Hepatocyte (in vitro differentiated cells): Measurements from ENCODE around the gene LMF1. TPM values are rescaled to one million over a fixed set of nuclear protein-coding genes. Genes with fewer than 3 reads are reported as not detected.

Source experiments
- DNase-seq: peaks from one replicate; pipeline ENCODE4 v3.0.0-alpha.2; 2016; ENCODE audit warnings: low spot score
- H2AFZ ChIP-seq: fragments of 200-600 bp; sonication (generic); 2 replicates; pipeline ENCODE4 v1.6.0; 2016; ENCODE audit warnings: antibody characterized with exemption, mild to moderate bottlenecking
- H3K27ac ChIP-seq: fragments of 200-600 bp; sonication (generic); 2 replicates; pipeline ENCODE4 v1.5.1; 2016; ENCODE audit warnings: mild to moderate bottlenecking
- H3K27me3 ChIP-seq: fragments of 200-600 bp; sonication (generic); 2 replicates; pipeline ENCODE4 v1.6.1; 2016
- H3K36me3 ChIP-seq: fragments of 200-600 bp; sonication (generic); replicated peaks from 2 replicates; pipeline ENCODE4 v1.5.1; 2016; ENCODE audit warnings: low read depth; ENCODE audit not compliant: insufficient read depth
- H3K4me1 ChIP-seq: fragments of 200-600 bp; sonication (generic); 2 replicates; pipeline ENCODE4 v1.5.1; 2016; ENCODE audit warnings: mild to moderate bottlenecking, moderate library complexity; ENCODE audit not compliant: insufficient read depth
- H3K4me2 ChIP-seq: fragments of 200-600 bp; sonication (generic); 2 replicates; pipeline ENCODE4 v1.6.0; 2016
- H3K4me3 ChIP-seq: fragments of 200-600 bp; sonication (generic); 2 replicates; pipeline ENCODE4 v1.5.1; 2016; ENCODE audit warnings: mild to moderate bottlenecking
- H3K79me2 ChIP-seq: fragments of 200-600 bp; sonication (generic); 2 replicates; pipeline ENCODE4 v1.6.0; 2017; ENCODE audit warnings: mild to moderate bottlenecking
- H3K9me2 ChIP-seq: fragments of 200-600 bp; sonication (generic); replicated peaks from 2 replicates; pipeline ENCODE4 v1.6.0; 2017; ENCODE audit warnings: mild to moderate bottlenecking; ENCODE audit not compliant: insufficient read depth
- H3K9me3 ChIP-seq: fragments of 200-600 bp; sonication (generic); 2 replicates; pipeline ENCODE4 v1.5.1; 2016; ENCODE audit warnings: low read depth, mild to moderate bottlenecking
- H4K20me1 ChIP-seq: fragments of 200-600 bp; sonication (generic); 2 replicates; pipeline ENCODE4 v1.6.0; 2016; ENCODE audit warnings: mild to moderate bottlenecking; ENCODE audit not compliant: insufficient read depth, poor library complexity, severe bottlenecking
- CTCF ChIP-seq: fragments of 200-600 bp; sonication (generic); IDR thresholded peaks from 2 replicates; pipeline ENCODE4 v1.5.1; 2016; ENCODE audit warnings: antibody characterized with exemption, mild to moderate bottlenecking; ENCODE audit not compliant: poor library complexity
- EZH2 ChIP-seq: fragments of 200-600 bp; sonication (generic); IDR thresholded peaks from 2 replicates; pipeline ENCODE4 v1.6.1; 2016; ENCODE audit warnings: antibody characterized with exemption, mild to moderate bottlenecking, borderline replicate concordance
- EZH2phosphoT487 ChIP-seq: fragments of 200-600 bp; sonication (generic); IDR thresholded peaks from one replicate; pipeline ENCODE4 v1.6.1; 2018; ENCODE audit warnings: antibody characterized with exemption, mild to moderate bottlenecking, low read depth, moderate library complexity; ENCODE audit not compliant: unreplicated experiment, severe bottlenecking
- WGBS: methylation state at CpG from one replicate; pipeline ENCODE4 v1.1.6; 2016; ENCODE audit warnings: low lambda C conversion rate; ENCODE audit errors: missing lambda C conversion rate; 5-methylcytosine and 5-hydroxymethylcytosine counted together
- polyA plus RNA-seq: library from polyadenylated mRNA; unstranded; fragments of >200 nt; fragmentation: Nextera tagmentation; extraction: Ambion mirVana; gene quantifications from 2 replicates; pipeline ENCODE4 v1.2.1, GENCODE V29; 2016
- total RNA-seq: library from RNA; depleted of rRNA; stranded (reverse); fragments of >200 nt; gene quantifications from 2 replicates; pipeline ENCODE4 v1.2.3, GENCODE V29; 2014

LMF1 gene
- total and polyA plus RNA-seq, 2 experiments from 2014 or later: 27.2 to 34.3 TPM

- whole genome bisulfite sequencing: 95% methylated on average over 35 of the region's 44 CpGs
- no peaks in the 10 kb centered on the region for H3K9me3 ChIP-seq
- no peaks in the 10 kb centered on the region for H3K4me1 ChIP-seq
- no peak overlapping the region for H3K4me2 ChIP-seq
- H3K79me2 ChIP-seq: no peaks in the 10 kb centered on the region
- TF ChIP-seq EZH2phosphoT487 (no peak), EZH2 (no peak), CTCF (no peak)
- no peaks in the 10 kb centered on the region for H3K27me3 ChIP-seq
- H3K36me3 ChIP-seq: no peaks in the 10 kb centered on the region
- DNase-seq: no peak
- no peak overlapping the region for H3K4me3 ChIP-seq
- H3K27ac ChIP-seq: no peak overlapping the region
- H4K20me1 ChIP-seq: no peaks in the 10 kb centered on the region
- no peaks in the 10 kb centered on the region for H3K9me2 ChIP-seq
- no peak overlapping the region for H2AFZ ChIP-seq
Observed at GRCh38 chr16:931626-932500, 38.9 kb downstream of the LMF1 start.

- Histone ChIP-seq H3K27me3 (no peaks in the 10 kb centered on the region), H3K4me3 (no peak overlapping the region), H3K4me1 (no peaks in the 10 kb centered on the region), H3K27ac (no peak overlapping the region), H3K9me3 (no peaks in the 10 kb centered on the region), H3K9me2 (no peaks in the 10 kb centered on the region), H3K79me2 (no peaks in the 10 kb centered on the region), H3K36me3 (no peaks in the 10 kb centered on the region), H2AFZ (no peak overlapping the region), H4K20me1 (no peaks in the 10 kb centered on the region), H3K4me2 (no peak overlapping the region)
- 96% methylated on average over 21 of the region's 21 CpGs for WGBS
- TF ChIP-seq CTCF: no peak
- DNase-seq: no peak
Observed at GRCh38 chr16:931171-931570, 39.6 kb downstream of the LMF1 start.

- Histone ChIP-seq H2AFZ (no peak overlapping the region), H3K27me3 (no peaks in the 10 kb centered on the region), H3K4me3 (no peak overlapping the region), H3K4me1 (no peaks in the 10 kb centered on the region), H3K36me3 (no peaks in the 10 kb centered on the region), H4K20me1 (no peaks in the 10 kb centered on the region), H3K9me2 (no peaks in the 10 kb centered on the region), H3K79me2 (no peaks in the 10 kb centered on the region), H3K27ac (no peak overlapping the region), H3K9me3 (no peaks in the 10 kb centered on the region), H3K4me2 (no peak overlapping the region)
- TF ChIP-seq EZH2 (no peak), EZH2phosphoT487 (no peak), CTCF (no peak)
- no peak for DNase-seq
- WGBS: 95% methylated on average over 17 of the region's 17 CpGs
Observed at GRCh38 chr16:930511-930910, 40.3 kb downstream of the LMF1 start.

- no peaks in the 10 kb centered on the region for H3K4me1 ChIP-seq
- no peak overlapping the region for H3K4me2 ChIP-seq
- no peaks in the 10 kb centered on the region for H4K20me1 ChIP-seq
- H3K4me3 ChIP-seq: no peak overlapping the region
- no peaks in the 10 kb centered on the region for H3K79me2 ChIP-seq
- no peaks in the 10 kb centered on the region for H3K9me3 ChIP-seq
- no peaks in the 10 kb centered on the region for H3K27me3 ChIP-seq
- H3K36me3 ChIP-seq: no peaks in the 10 kb centered on the region
- no peak overlapping the region for H3K27ac ChIP-seq
- no peaks in the 10 kb centered on the region for H3K9me2 ChIP-seq
- H2AFZ ChIP-seq: no peak overlapping the region
- WGBS: 87% methylated on average over 18 of the region's 20 CpGs
- no peak for DNase-seq
- TF ChIP-seq EZH2phosphoT487 (no peak), CTCF (no peak), EZH2 (no peak)
Observed at GRCh38 chr16:930076-930475, 40.7 kb downstream of the LMF1 start.
